ENCODE data around the gene UPP1.

DNA sequence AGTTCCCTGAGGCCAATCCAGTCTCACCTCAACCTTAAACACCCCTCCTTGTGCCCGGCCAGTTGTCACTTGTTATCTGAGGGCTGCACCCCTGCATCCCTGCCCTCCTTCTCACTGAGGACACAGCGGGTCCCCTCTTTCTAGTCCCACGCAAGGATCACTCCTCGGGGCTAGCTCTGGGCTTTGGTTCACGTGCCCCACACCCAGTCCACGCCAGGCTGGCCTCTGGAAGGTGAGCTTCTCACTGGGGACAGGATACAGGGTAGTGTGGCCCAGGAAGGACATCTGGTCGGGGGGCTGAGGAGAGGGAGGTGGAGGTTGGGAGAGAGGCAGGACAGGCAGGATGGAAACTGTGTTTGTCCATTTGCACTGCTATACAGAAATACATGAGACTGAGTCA lies 25.5 kb downstream of the UPP1 start:
- TF ChIP-seq GATA2 (IDR thresholded peaks at IDR 0.05; ENCODE audit: low read depth, low read length) (no peak), GATA3 (IDR thresholded peaks at IDR 0.05; ENCODE audit: low read depth, low read length) (no peak)
